Stimulated activated effector memory CD8-positive, alpha-beta T cell treated with anti-CD3 and anti-CD28 coated beads, Interleukin-12 subunit alpha, Interleukin-12 subunit beta, amount 100 ng/mL, for 72 hours (primary cell): ENCODE measurements around the gene TCP10L.
"Not testable (repeated sequence)": the region's sequence is repeated elsewhere in the genome, so short reads cannot be mapped to it uniquely, and the experiment has no call there.

Experiments used
- ATAC-seq: fragments of 150-1000 bp; cut with Tn5 transposase; 2 replicates; pipeline ENCODE4 v1.10.0; 2021
- DNase-seq, 2 donors: peaks; one replicate each; pipeline ENCODE4 v3.0.0; 2021 to 2022; ENCODE audit warnings: low spot score in 2 of 2
- H3K27ac Mint-ChIP-seq: one replicate; pipeline ENCODE4 v1.8.0; 2022; ENCODE audit warnings: mild to moderate bottlenecking, mixed read lengths
- H3K36me3 Mint-ChIP-seq: one replicate; pipeline ENCODE4 v1.8.0; 2022; ENCODE audit warnings: mild to moderate bottlenecking, mixed read lengths
- H3K4me1 Mint-ChIP-seq: one replicate; pipeline ENCODE4 v1.8.0; 2022; ENCODE audit warnings: mixed read lengths
- H3K4me3 Mint-ChIP-seq: one replicate; pipeline ENCODE4 v1.8.0; 2022; ENCODE audit warnings: mild to moderate bottlenecking, mixed read lengths
- H3K9me3 Mint-ChIP-seq: one replicate; pipeline ENCODE4 v1.8.0; 2022; ENCODE audit warnings: mixed read lengths

TCP10L gene

DNA sequence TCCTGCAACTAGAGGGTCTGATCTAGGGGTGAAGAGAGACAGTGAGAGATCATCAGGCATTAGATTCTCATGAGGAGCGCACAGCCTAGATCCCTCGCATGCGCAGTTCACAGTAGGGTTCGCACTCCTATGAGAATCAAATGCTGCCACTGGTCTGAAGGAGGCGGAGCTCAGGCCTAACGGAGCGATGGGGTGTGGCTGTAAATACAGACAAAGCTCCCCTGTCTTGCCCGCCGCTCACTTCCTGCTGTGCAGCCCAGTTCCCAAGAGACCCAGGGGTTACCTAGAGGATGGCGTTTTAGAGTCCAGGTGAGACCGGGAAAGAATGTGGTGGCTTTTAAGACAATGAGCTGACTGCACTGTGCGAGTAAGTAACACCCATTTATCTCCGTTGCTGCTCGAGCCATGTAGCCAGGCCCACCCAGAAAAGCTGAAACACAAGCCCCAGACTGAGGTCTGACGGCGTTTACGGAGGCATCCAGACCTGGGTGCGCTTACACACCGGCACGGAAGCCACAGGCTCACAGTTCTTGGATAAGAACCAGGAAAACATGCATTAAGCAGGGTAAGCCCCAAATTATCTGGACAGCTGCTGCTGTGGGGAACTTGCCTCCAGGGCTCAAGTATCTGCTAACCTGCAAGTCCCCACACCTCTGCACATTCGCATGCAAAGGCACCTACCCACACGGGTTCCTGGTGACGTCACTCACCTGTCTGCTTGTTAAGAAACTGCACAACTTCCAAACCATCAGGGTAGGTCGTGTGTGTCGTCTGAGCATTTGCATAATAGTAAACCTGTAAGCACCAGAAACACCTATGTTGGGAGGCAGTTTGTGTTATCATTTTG is 12.5 kb downstream of the TCP10L start:
- no peak for ATAC-seq
- Mint-ChIP-seq H3K9me3 (no peaks in the 10 kb centered on the region), H3K36me3 (peaks cover 4% of the 10 kb centered on the region), H3K27ac (no peak overlapping the region), H3K4me1 (peaks cover 30% of the 10 kb centered on the region), H3K4me3 (no peak overlapping the region)
- DNase-seq, result no peak

DNA sequence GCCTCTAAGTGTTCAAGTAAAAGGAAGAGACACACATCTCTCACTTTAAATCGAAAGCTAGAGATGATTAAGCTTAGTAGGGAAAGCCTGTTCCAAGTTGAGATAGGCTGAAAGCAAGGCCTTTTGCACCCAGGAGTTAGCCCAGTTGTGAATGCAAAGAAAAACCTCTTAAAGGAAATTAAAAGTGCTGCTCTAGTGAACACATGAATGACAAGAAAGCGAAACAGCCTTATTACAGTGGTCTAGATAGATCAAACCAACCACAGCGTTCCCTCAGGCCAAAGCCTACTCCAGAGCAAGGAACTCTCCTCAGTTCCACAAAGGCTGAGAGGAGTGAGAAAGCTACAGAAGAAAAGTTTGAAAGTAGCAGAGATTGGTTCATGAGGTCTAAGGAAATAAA is 14.9 kb downstream of the TCP10L start:
- Mint-ChIP-seq H3K9me3 (no peaks in the 10 kb centered on the region), H3K36me3 (peaks cover 9% of the 10 kb centered on the region), H3K4me1 (peaks cover 30% of the 10 kb centered on the region), H3K4me3 (peak overlapping the region; percentile 94), H3K27ac (peak overlapping the region; percentile 93)
- peak; percentile 36 for ATAC-seq
- DNase-seq, result no peak

DNA sequence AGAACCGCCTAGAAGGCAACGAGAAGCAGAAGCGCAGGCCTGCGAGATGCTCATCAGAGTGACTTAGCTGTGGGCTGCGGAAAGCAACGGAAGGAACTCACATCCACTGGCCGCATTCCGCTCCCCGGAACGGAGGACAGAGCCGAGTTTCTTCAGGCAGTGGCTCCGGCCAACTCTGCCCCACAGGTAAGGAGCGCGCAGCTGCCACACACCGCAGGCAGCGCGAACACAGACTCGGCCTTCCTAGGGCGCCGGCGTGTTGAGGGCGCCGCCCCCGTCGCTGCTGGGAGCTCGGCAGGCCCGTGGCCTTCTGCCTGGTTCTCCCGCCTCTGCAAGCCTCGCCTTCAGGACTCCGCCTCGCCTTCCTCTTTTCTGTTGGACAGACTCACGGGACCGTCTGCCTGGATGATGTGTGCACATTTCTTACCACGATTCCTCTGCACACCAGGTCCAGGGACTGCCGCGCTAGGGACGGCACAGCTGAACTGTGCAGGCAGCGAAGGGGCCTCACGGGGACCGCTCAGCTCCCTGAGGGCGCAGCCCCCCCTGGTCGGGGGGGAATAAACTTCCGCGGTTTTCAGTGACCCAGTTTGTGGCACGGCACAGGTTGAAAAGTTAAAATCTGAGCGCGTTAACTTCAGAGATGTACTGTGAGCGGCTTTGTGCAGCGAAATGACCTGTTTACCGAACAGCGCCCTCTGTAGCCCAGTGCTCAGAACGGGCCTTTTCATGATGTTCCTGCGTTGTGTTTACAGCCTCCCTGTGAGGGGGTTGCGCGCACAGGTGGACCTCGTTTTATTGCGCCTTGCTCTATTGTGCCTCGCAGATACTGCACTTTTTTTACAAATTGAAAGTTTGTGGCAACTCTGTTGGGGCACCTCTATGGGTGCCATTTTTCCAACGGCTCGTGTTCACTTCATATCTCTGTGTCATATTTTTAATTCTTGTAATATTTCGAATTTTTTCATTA is 15.8 kb downstream of the TCP10L start:
- H3K9me3 Mint-ChIP-seq, result peaks cover 4% of the 10 kb centered on the region
- H3K4me1 Mint-ChIP-seq, result peaks cover 30% of the 10 kb centered on the region
- H3K27ac Mint-ChIP-seq, result peak overlapping the region; percentile 93
- H3K4me3 Mint-ChIP-seq, result peak overlapping the region; percentile 94
- ATAC-seq (peak; percentile 93), DNase-seq (peak; percentile 71 to 89)
- peaks cover 9% of the 10 kb centered on the region for H3K36me3 Mint-ChIP-seq

DNA sequence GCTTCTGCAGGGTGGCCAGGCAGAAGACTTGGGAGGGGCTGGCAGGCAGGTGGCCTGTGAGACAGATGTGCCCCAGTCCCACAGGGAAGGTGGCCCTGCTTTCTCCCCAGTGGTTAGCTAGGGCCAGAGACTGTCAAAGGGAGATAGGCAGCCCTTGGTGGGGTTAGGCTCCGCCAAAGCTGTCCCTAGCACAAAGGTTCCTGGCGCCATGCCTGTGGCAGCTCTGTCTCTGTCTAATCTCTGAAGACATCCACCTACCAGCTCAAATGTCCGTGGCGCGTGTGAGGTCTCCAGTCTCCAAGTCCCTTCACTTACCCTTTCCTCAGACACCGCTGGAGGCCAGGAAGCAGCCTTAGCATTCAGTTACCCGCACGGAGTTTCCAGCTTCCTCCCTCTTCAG is 17.7 kb downstream of the TCP10L start:
- ATAC-seq (no peak), DNase-seq (no peak)
- Mint-ChIP-seq H3K36me3 (peaks cover 9% of the 10 kb centered on the region), H3K4me3 (no peak overlapping the region), H3K4me1 (peaks cover 30% of the 10 kb centered on the region), H3K27ac (no peak overlapping the region), H3K9me3 (peaks cover 6% of the 10 kb centered on the region)

DNA sequence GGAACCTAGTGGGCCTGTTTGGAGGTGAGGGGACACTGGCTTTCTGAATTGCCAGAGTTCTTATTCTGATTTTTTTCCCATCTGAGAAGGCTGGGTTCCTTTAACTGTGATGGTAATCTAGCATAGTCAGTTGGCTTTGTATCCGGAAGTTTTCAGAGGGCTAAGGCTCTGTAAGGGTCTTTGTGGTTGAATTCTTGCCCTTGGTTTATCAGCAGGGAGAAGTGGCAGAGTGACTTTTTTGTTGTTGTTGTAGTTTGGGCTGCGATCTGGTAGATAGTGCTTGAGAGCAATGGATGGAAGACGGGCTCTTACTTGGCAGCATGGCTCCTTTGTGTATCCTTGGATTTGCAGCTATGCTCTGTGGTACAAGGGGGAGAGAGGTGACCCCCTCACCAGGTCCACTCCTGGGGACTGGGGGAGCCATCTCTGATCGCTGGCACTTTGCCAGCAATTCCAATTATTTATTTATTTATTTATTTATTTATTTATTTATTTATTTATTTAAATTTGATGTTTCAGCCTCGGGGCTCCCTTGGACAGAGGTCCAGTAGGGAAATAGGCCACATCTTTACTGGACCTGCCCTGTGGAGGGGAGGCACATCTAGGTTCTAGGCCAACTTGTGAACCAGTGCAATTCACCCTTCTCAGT is 18.5 kb downstream of the TCP10L start:
- Mint-ChIP-seq H3K9me3 (peaks cover 6% of the 10 kb centered on the region), H3K27ac (no peak overlapping the region), H3K36me3 (peaks cover 9% of the 10 kb centered on the region), H3K4me3 (no peak overlapping the region), H3K4me1 (peaks cover 30% of the 10 kb centered on the region)
- DNase-seq (no peak), ATAC-seq (no peak)

DNA sequence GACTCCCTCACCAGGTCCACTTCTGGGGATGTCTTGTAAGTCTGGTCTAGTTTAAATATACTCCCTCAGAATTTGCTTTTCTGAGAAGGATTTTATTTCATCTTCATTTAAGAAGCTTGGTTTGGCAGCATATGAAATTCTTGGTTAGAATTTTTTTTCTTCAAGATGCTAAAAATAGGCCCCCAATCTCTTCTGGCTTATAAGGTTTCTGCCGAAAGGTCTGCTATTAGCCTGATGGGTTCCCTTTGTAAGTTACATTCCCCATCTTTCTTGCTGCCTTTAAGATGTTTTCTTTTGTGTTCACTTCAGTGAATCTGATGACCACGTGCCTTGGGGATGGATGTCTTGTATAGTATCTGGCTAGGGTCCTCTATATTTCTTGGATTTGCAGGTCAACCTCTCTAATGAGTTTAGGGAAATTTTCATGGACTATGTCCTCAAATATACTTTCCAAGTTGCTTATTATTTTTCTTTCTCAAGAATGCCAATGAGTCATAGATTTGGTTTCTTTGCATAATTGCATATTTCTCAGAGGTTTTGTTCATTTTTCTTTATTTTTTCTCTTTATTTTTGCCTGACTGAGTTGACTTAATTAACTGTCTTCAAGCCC is 19.4 kb downstream of the TCP10L start:
- Mint-ChIP-seq H3K4me3 (no peak overlapping the region), H3K4me1 (peaks cover 29% of the 10 kb centered on the region), H3K36me3 (peaks cover 9% of the 10 kb centered on the region), H3K9me3 (peaks cover 6% of the 10 kb centered on the region), H3K27ac (no peak overlapping the region)
- ATAC-seq, result no peak
- DNase-seq, result no peak

DNA sequence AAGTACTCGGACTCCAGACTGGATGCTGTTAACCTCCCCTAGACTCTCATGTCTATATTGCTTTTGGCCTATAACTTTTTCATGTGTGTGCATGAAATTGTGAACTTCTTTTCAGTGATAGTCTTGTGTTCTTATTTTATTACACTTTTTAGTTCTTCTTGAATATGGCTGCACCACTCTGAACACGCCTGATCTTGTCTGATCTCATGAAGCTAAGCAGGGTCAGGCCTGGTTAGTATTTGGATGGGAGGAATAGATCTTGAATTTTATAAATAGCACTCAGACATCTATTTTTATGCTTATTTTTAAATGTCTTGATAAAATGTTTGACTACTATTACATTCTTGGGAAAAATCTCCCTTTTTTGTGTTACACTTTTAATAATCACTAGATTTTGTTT is 22.4 kb downstream of the TCP10L start:
- H3K4me1 Mint-ChIP-seq, result no peaks in the 10 kb centered on the region
- ATAC-seq (no peak), DNase-seq (no peak)
- peaks cover 6% of the 10 kb centered on the region for H3K9me3 Mint-ChIP-seq
- peaks cover 5% of the 10 kb centered on the region for H3K36me3 Mint-ChIP-seq
- H3K4me3 Mint-ChIP-seq, result no peak overlapping the region
- H3K27ac Mint-ChIP-seq, result no peak overlapping the region

DNA sequence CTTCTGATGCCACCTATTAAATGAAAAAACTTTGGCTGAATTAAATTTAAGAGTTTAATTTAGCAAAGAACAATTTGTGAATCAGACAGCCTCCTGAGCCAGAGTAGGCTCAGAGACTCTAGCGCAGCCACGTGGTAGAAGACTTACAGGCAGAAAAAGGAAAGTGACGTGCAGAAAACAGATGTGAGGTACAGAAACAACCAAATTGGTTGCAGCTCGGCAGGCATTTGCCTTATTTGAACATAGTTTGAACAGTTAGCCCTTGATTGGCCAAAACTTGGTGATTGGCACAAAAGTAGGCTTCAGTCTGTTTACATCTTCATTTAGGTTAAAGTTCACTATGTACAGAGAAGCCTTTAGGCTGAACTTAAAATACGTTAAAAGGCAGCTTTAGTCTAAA is 22.9 kb downstream of the TCP10L start:
- Mint-ChIP-seq H3K4me3 (no peak overlapping the region), H3K27ac (no peak overlapping the region), H3K4me1 (no peaks in the 10 kb centered on the region), H3K9me3 (peaks cover 6% of the 10 kb centered on the region), H3K36me3 (peaks cover 5% of the 10 kb centered on the region)
- DNase-seq, result no peak
- ATAC-seq, result no peak

DNA sequence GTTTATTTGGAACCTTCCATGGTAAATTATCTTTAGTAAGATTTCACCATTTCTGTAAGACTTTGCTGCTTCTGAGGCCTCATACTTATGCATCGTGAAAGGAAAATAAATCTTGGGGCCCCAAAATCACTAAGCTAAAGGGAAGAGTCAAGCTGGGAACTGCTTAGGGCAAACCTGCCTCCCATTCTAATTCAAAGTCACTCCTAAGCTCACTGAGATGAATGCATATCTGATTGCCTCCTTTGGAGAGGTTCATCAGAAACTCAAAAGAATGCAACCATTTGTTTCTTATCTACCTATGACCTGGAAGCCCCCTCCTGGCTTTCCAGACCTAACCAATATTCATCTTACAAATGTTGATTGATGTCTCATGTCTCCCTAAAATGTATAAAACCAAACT is 23.8 kb downstream of the TCP10L start:
- H3K27ac Mint-ChIP-seq, H3K4me1 Mint-ChIP-seq, H3K4me3 Mint-ChIP-seq, ATAC-seq, DNase-seq, H3K36me3 Mint-ChIP-seq, H3K9me3 Mint-ChIP-seq: not testable (repeated sequence)

DNA sequence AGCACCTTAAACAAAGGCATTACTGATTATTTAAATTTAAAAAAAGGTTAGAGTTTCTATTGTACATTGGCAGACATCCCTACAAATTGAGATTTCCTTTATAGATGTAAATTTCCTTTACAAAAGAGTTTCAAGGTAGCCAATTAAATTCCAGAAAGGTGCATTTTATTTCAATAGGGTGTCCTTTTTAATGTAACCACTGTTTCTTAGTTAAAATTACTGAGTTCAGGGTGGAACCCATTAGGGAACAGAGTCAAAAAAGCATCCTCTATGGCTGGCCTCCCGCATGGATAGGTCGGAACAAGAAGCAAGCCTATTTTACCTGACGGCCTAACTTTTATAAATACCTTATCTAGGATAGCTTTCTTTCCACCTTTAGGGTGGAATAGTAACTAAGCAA is 24.4 kb downstream of the TCP10L start:
- Mint-ChIP-seq H3K27ac (no peak overlapping the region), H3K9me3 (peaks cover 6% of the 10 kb centered on the region), H3K36me3 (no peaks in the 10 kb centered on the region), H3K4me3 (no peak overlapping the region), H3K4me1 (peaks cover 5% of the 10 kb centered on the region)
- ATAC-seq (no peak), DNase-seq (no peak)

DNA sequence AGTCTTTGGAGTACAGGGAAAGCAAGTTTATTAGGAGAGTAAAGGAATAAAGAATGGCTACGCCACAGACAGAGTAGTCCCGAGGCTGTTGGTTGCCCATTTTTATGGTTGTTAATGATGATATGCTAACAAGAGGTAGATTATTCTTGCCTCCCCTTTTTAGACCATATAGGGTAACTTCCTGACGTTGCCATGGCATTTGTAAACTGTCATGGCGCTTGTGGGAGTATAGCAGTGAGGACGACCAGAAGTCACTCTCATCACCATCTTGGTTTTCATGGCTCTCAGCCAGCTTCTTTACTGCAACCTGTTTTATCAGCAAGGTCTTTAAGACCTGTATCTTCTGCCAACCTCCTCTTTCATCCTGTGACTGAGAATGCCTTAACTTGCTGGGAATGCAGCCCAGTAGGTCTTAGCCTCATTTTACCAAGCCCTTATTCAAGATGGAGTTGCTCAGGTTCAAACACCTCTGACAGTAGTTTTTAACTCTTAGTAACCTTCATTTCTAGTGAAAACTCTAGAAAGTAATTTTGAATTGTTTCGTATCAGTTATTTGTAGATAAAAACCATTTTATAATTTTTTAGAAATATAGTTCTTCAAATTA is 26.2 kb downstream of the TCP10L start:
- ATAC-seq (no peak), DNase-seq (no peak)
- no peak overlapping the region for H3K27ac Mint-ChIP-seq
- H3K36me3 Mint-ChIP-seq, result no peaks in the 10 kb centered on the region
- peaks cover 17% of the 10 kb centered on the region for H3K4me1 Mint-ChIP-seq
- no peak overlapping the region for H3K4me3 Mint-ChIP-seq
- no peaks in the 10 kb centered on the region for H3K9me3 Mint-ChIP-seq

DNA sequence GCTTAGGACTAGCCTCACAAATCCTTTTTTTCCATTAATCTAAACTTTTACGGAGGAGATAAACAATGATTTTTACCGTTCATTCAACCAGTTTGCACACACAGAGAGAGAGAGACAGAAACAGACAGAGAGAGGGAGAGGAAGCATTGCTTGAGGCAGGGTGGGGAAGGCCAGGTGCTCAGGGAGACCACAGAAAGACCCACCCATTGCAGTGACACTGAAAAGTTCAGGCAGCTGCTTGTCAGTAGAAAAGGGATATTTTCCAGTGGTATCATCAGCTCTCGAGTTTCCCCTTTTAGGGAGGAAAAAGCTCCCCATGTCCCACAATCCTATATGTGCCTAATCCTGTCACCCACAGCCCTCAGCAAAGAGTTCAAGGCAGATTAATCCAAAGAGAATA is 27.2 kb downstream of the TCP10L start:
- H3K4me1 Mint-ChIP-seq, result peaks cover 17% of the 10 kb centered on the region
- H3K9me3 Mint-ChIP-seq, result no peaks in the 10 kb centered on the region
- ATAC-seq, result no peak
- no peak overlapping the region for H3K4me3 Mint-ChIP-seq
- no peak for DNase-seq
- H3K36me3 Mint-ChIP-seq, result no peaks in the 10 kb centered on the region
- H3K27ac Mint-ChIP-seq, result peak overlapping the region; percentile 63

DNA sequence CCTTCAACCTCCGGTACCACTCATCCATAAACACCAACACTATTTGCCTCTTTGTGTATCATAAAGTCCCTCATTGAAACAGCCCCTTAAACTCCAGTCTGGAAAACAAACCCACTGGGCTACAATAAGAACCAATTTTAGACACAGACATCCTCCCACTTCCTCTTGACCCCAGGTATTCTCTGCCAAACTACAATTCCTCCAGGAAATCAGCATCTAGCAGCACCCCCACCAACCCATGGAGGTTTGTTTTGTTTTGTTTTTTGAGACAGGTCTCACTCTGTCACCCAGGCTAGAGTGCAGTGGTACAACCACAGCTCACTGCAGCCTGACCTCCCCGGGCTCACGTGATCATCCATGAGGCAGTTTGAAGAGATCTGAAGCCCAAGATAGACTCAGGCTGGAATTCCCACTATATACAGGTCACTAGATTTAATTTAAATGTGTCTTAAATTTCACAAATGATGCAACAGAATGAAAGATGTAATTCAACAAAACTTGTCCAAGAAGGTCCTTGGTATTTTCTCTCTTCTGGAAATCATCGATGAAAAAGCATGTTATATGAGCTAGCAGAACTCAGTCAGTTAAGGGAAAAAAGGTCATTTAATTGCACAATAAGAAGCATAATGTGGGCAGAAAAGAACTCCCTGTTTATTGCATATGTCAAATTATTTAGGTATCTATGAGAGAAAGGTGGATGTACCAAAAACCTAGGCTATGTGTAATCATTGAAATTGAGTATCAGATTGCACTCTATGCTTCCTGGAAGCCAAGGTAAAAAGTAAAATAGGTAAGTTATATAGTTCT is 30.3 kb downstream of the TCP10L start:
- Mint-ChIP-seq H3K36me3 (no peaks in the 10 kb centered on the region), H3K4me1 (peaks cover 25% of the 10 kb centered on the region), H3K9me3 (no peaks in the 10 kb centered on the region), H3K4me3 (no peak overlapping the region), H3K27ac (peak overlapping the region; percentile 49)
- DNase-seq, result no peak
- ATAC-seq, result no peak

DNA sequence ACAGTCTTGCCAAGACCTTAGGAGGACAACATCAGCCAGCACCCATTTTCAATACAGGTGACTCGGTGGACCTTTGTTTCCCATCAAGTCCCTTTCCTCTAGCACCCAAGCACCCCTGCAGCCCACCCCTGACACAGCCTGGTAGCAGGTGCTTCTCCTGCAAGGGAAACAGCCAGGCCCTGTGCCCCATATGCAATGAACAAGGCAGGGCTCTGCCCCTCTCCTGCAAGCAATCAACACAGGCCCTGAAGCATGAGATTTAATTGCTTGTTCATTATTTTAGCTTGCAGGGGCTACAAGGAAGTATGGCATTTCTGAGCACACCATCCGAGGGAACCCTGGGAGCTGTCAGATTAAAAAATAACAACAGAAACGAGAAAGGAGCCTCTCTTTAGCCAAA is 35.4 kb downstream of the TCP10L start:
- Mint-ChIP-seq H3K27ac (no peak overlapping the region), H3K4me3 (no peak overlapping the region), H3K36me3 (no peaks in the 10 kb centered on the region), H3K9me3 (no peaks in the 10 kb centered on the region), H3K4me1 (peaks cover 18% of the 10 kb centered on the region)
- DNase-seq (no peak), ATAC-seq (no peak)
